GM12878 (cell line): ENCODE results near the gene PRKG1. TPM values are rescaled to one million over a fixed set of nuclear protein-coding genes. Genes with fewer than 3 reads are reported as not detected.

Experiments
- CBX3 ChIP-seq: fragments of 200-600 bp; sonication (generic); IDR thresholded peaks from 2 replicates; pipeline ENCODE4 v1.6.1; 2016; ENCODE audit warnings: low read depth, borderline replicate concordance
- CBX5 ChIP-seq: sonication (generic); IDR thresholded peaks from 2 replicates; pipeline ENCODE4 v1.6.1; 2016; ENCODE audit warnings: low read depth, moderate library complexity, mild to moderate bottlenecking, inconsistent platforms
- MEF2A ChIP-seq: IDR thresholded peaks from 2 replicates; pipeline ENCODE4 v1.6.1; 2011; ENCODE audit warnings: low read depth, mild to moderate bottlenecking, low read length, moderate library complexity; ENCODE audit not compliant: insufficient read depth
- RCOR1 ChIP-seq: conservative IDR thresholded peaks from 2 replicates; pipeline ENCODE4 v1.6.1; 2012; ENCODE audit warnings: low read depth, low read length, improper control_type of control experiment
- SMAD1 ChIP-seq: fragments of 450-650 bp; IDR thresholded peaks from 2 replicates; pipeline ENCODE4 v1.6.1; 2018; ENCODE audit warnings: mild to moderate bottlenecking, low read depth; ENCODE audit not compliant: partially characterized antibody
- polyA plus RNA-seq, 11 experiments: library from polyadenylated mRNA; depleted of rRNA in 4 of 11; unstranded in 6 of 11; stranded (reverse) in 5 of 11; fragments of >200 nt; fragmentation: Nextera tagmentation in 4 of 11; fragmentation: Illumina TruSeq in 1 of 11; extraction: Ambion mirVana in 4 of 11; extraction: Trizol in 1 of 11; gene quantifications; 1 replicate in 1 of 11; 2 replicates in 10 of 11; pipeline versions ENCODE4 v1.2.1 to v1.2.3, GENCODE V29; 2011 to 2016; ENCODE audit warnings: inconsistent platforms in 2 of 11, missing spikeins in 2 of 11, low read depth in 1 of 11
- total RNA-seq, 4 experiments: library from RNA; depleted of rRNA in 3 of 4; stranded (reverse); fragments of >200 nt in 3 of 4; fragmentation: Illumina TruSeq in 1 of 4; extraction: Trizol in 1 of 4; gene quantifications; 2 replicates each; pipeline versions ENCODE4 v1.2.1 to v1.2.3, GENCODE V29; 2013 to 2021
- TF ChIP-seq, protein P1 (sequence below): fragments of 450-650 bp; IDR thresholded peaks from 2 replicates; pipeline ENCODE4 v1.6.1; 2017; ENCODE audit warnings: mild to moderate bottlenecking, low read depth, inconsistent platforms; ENCODE audit not compliant: poor library complexity, severe bottlenecking
- TF ChIP-seq, protein P2 (sequence below): fragments of 450-650 bp; conservative IDR thresholded peaks from 2 replicates; pipeline ENCODE4 v1.6.1; 2017; ENCODE audit warnings: mild to moderate bottlenecking, moderate library complexity

PRKG1 gene
- total and polyA plus RNA-seq, 10 of the 15 experiments (the other 5 are each of a cell fraction or from before 2014, with no cell fraction given), result 0.04 to 0.05 TPM; not detected in 8

DNA sequence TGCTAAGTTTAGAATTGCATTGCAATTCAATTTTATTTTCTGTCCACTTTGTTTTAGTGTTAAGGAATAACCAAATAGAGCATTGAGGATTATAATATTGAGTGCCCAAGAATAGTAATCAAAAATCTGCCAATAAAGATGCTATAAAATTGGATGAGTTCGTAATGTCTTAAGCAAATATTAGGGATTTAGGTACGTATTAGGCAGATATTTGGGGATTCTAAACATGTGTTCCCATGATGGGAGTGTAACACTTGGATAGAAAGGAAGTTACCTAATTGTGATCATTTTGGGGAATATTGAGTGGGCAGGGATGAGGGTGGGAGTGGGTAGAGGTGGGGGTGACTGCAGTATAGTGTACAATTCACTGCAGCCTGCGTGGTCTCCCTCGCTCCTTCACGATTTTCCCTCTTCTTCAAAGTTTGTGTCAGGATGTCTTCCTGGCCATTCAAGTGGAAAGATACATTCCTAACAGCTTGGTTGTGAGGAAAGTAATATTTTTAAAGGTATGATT lies 1.3 kb upstream of the PRKG1 start (continued):
- TF ChIP-seq, protein P1, sequence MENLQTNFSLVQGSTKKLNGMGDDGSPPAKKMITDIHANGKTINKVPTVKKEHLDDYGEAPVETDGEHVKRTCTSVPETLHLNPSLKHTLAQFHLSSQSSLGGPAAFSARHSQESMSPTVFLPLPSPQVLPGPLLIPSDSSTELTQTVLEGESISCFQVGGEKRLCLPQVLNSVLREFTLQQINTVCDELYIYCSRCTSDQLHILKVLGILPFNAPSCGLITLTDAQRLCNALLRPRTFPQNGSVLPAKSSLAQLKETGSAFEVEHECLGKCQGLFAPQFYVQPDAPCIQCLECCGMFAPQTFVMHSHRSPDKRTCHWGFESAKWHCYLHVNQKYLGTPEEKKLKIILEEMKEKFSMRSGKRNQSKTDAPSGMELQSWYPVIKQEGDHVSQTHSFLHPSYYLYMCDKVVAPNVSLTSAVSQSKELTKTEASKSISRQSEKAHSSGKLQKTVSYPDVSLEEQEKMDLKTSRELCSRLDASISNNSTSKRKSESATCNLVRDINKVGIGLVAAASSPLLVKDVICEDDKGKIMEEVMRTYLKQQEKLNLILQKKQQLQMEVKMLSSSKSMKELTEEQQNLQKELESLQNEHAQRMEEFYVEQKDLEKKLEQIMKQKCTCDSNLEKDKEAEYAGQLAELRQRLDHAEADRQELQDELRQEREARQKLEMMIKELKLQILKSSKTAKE, result no peak
- TF ChIP-seq MEF2A, result no peak
- no peak for TF ChIP-seq RCOR1
- TF ChIP-seq, protein P2, sequence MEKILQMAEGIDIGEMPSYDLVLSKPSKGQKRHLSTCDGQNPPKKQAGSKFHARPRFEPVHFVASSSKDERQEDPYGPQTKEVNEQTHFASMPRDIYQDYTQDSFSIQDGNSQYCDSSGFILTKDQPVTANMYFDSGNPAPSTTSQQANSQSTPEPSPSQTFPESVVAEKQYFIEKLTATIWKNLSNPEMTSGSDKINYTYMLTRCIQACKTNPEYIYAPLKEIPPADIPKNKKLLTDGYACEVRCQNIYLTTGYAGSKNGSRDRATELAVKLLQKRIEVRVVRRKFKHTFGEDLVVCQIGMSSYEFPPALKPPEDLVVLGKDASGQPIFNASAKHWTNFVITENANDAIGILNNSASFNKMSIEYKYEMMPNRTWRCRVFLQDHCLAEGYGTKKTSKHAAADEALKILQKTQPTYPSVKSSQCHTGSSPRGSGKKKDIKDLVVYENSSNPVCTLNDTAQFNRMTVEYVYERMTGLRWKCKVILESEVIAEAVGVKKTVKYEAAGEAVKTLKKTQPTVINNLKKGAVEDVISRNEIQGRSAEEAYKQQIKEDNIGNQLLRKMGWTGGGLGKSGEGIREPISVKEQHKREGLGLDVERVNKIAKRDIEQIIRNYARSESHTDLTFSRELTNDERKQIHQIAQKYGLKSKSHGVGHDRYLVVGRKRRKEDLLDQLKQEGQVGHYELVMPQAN, result no peak
- TF ChIP-seq CBX3, result no peak
- TF ChIP-seq CBX5, result no peak
- TF ChIP-seq SMAD1, result no peak
